NCI-H748 (cell line): ENCODE results near the gene DNAH2.

Experiments used
- DNase-seq: peaks from one replicate; lab custom pipeline; 2025; ENCODE audit not compliant: unreplicated experiment; lab: John Stamatoyannopoulos, UW

The DNAH2 gene

GRCh38 chr17:7716901-7717755, at the start of gene DNAH2:
Gene DNAH2 (plus strand): TSS chr17:7717744. CDS start chr17:7719735, 1,991 bp downstream.
- peak; percentile 93 for DNase-seq

GRCh38 chr17:7668482-7668881, 49.1 kb upstream of the DNAH2 start:
- no peak for DNase-seq

GRCh38 chr17:7673239-7673638, 44.3 kb upstream of the DNAH2 start:
- peak; percentile 16 for DNase-seq

GRCh38 chr17:7674934-7675333, 42.6 kb upstream of the DNAH2 start:
- DNase-seq: no peak

GRCh38 chr17:7676533-7676932, 41.0 kb upstream of the DNAH2 start:
- DNase-seq: no peak

- no peak for DNase-seq
These were observed 40.0 kb upstream of the DNAH2 start for GRCh38 chr17:7677388-7678067.

GRCh38 chr17:7684851-7685532, 32.6 kb upstream of the DNAH2 start:
- peak; percentile 25 for DNase-seq

- peak; percentile 99 for DNase-seq
These were observed 31.9 kb upstream of the DNAH2 start for GRCh38 chr17:7685533-7686221.

- peak; percentile 95 for DNase-seq
These were observed 31.1 kb upstream of the DNAH2 start for GRCh38 chr17:7686222-7687071.

- peak; percentile 97 for DNase-seq
These were observed 30.3 kb upstream of the DNAH2 start, which contains the start of gene TP53 for GRCh38 chr17:7687072-7687907. Gene TP53 (minus strand): TSS chr17:7687490. CDS start chr17:7676594, 10,896 bp downstream.

- DNase-seq: peak; percentile 99
These were observed 29.4 kb upstream of the DNAH2 start, which contains the start of gene WRAP53 for GRCh38 chr17:7687908-7688807. Gene WRAP53 (plus strand): TSS chr17:7688477. CDS start chr17:7688649, 172 bp downstream.

- peak; percentile 43 for DNase-seq
These were observed 28.7 kb upstream of the DNAH2 start for GRCh38 chr17:7688808-7689316.

- no peak for DNase-seq
These were observed 22.0 kb upstream of the DNAH2 start for GRCh38 chr17:7695586-7695985.

- no peak for DNase-seq
These were observed 19.5 kb upstream of the DNAH2 start for GRCh38 chr17:7697828-7698588.

GRCh38 chr17:7700510-7700909, 17.0 kb upstream of the DNAH2 start:
- DNase-seq: no peak

- no peak for DNase-seq
These were observed 15.9 kb upstream of the DNAH2 start for GRCh38 chr17:7701681-7702080.

GRCh38 chr17:7702776-7703175, 14.8 kb upstream of the DNAH2 start:
- no peak for DNase-seq
